NCI-H774 (cell line): ENCODE results near the gene BHLHA15.

Experiments
- DNase-seq: peaks from one replicate; lab custom pipeline; 2025; lab: John Stamatoyannopoulos, UW

The BHLHA15 gene

DNA sequence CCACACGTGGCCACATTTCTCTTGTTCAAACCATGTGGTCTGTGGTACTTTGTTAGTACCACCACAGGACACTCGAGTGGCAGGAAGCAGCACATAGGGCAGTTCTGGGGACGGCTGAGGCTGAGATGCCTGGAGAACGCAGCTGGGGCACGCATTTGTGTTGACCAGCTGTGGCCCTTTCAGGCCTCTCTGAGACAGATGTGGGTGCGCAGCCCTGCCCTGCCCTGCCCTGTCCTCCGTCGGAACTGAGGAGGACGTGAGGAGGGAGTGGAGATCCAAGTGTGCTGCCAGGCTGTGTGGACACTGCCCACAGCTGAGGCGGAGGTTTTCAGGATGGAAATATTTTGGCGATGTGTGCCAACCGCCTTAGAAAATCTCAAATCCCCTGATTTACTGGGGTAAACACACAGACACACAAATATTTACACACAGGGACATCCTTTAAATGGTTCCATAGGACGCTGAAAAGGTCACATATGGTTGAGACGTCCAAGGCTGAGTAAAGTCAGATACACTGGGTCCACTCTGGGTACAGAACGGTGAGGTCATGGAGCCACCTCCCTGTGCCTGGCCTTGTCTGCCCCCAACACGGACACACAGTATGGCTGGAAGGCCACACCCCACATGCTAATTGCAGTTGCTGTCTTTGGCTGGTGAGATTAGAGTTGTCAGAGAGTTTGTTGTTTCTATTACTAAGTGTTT, 14.8 kb downstream of the BHLHA15 start:
- no peak for DNase-seq

GRCh38 chr7:98227939-98228338, 16.7 kb downstream of the BHLHA15 start:
- no peak for DNase-seq

GRCh38 chr7:98228801-98229200, 17.6 kb downstream of the BHLHA15 start:
- DNase-seq: no peak

DNA sequence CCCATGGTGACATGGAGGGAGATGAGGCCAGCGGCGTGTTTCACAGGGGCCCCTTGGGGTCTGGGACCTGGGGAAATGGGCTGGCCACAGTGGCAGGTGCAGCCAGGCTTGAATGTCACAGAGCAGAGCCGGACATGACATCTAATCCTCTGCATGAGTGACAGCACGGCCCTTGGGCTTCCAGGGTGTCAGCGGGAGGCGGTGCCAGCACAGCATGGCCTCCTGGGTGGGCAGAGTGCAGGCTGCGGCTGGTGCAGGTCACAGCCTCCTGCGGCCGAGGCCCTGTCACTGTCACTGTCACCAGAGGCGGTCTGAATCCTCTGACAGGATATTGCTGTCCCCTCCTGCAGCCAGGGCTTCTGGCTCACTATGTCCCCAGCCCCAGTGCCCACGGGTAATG, 18.2 kb downstream of the BHLHA15 start:
- DNase-seq: no peak

- DNase-seq: no peak
Measured at GRCh38 chr7:98229991-98230745, 18.9 kb downstream of the BHLHA15 start.

- DNase-seq: no peak
Measured at GRCh38 chr7:98230746-98231471, 19.7 kb downstream of the BHLHA15 start.

- no peak for DNase-seq
Measured at GRCh38 chr7:98231493-98232262, 20.4 kb downstream of the BHLHA15 start.

DNA sequence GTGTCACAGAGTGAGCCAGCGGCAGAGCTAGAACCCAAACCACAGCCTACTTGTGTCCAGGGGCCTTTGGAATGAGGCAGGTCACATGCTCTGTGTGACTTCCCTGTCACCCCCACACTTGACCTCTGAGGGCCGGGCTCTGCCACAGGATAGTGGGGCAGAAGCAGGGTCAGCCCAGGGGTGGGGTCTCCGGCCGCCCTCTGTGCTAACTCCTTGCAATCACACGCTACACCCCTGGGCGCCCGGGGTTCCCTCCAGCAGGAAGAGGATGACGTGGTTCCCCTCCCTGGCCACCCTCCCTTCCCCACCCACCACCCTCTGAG, 21.0 kb downstream of the BHLHA15 start:
- DNase-seq: no peak

- no peak for DNase-seq
Measured at GRCh38 chr7:98232799-98233198, 21.6 kb downstream of the BHLHA15 start.

DNA sequence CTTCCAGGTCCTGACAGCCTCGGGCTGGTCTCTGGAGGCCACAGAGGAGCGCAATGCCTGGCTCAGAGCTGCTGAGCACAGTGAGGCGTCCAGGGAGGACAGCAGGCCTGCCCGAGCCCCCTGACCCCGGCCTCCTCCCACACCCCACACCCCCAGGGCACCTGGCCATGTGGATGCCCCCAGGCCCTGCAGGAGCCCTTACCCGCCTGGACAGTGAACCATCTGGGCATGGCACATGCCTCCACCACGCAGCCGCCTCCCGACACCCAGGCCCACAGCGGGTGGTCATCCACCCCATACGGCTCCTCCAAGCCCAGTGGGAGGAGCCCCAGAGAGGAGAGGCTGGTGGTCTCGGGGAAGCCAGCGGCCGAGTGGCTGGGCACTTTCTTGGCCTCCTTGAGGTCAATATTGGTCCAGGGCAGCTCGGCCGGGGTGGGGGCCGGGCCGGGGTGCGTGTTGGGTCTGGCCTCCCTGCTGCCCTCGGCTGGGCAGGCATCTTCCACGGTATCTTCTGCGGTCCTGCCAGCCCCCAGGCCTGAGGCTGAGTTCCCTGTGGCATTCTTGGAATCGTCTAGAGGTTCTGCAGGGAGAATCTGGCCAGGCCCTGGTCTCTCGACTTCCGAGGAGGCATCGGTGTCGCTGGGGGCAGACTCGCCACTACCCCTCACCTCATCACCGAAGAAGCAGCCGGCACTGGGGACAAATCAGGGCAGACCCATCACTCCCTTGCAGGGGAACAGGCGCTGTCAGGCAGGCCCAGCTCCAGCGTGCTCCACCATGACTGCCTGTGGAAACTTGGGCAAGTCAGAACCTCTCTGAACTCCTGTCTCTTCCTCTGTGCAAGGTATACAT, 22.2 kb downstream of the BHLHA15 start:
- no peak for DNase-seq

GRCh38 chr7:98234429-98235147, 23.3 kb downstream of the BHLHA15 start:
- DNase-seq: no peak

- DNase-seq: no peak
Measured at GRCh38 chr7:98235901-98236300, 24.7 kb downstream of the BHLHA15 start.

DNA sequence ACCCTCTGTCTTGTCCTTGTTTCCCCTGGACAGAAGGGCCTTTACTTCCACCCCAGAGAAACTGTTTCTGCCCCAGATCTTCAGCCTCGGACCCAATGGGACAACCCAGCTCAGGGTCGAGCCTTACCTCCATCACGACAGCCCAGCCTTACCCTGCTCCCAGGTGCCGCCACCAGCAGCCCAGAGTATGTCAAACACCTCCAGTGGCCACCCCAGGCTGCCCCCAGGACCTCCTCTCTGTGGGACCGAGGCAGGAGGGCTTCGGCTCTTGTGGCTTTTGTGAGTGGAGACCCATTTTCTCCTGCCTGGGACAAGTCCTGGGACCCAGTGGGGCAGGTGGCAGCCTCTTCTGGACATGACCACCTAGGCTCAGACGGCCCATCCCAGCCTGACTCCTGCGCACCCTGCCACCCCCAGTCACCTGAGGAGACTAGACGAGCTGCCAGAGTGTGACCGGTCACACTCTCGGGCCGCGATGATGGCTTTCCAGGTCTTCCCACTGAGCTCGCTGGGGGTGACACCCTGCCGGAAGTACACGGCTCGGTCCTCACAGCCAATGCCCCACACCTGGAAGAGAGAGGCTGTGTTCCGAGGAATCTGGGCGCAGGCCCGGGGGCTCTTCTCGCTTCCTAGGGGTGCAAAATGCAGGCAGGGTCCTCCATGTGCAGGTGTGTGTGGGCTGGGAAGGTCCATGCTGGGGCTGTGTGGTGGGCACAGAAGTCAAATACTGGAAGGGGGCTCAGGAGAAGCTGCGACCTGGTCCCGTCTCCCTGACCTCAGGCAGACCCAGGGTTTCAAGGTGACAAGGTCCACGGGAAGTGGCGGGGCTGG, 25.3 kb downstream of the BHLHA15 start:
- DNase-seq: no peak

GRCh38 chr7:98238076-98238475, 26.8 kb downstream of the BHLHA15 start:
- no peak for DNase-seq

DNA sequence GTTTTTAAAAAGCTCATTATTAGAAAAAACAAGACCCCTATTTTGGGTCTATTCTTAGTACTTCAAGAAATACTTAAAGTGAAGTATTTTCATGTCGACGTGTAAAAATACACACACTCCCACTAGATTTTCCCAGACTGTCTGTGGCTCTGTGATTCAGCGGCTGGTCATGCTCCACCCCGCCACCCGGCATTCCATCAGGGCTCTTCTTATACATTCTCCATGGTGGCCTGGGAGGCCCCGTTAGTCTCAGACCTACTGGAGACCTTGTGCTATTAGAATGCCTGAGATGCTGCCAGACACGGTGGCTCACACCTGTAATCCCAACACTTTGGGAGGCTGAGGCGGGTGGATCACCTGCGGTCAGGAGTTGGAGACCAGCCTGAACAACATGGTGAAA, 27.7 kb downstream of the BHLHA15 start:
- DNase-seq: no peak

DNA sequence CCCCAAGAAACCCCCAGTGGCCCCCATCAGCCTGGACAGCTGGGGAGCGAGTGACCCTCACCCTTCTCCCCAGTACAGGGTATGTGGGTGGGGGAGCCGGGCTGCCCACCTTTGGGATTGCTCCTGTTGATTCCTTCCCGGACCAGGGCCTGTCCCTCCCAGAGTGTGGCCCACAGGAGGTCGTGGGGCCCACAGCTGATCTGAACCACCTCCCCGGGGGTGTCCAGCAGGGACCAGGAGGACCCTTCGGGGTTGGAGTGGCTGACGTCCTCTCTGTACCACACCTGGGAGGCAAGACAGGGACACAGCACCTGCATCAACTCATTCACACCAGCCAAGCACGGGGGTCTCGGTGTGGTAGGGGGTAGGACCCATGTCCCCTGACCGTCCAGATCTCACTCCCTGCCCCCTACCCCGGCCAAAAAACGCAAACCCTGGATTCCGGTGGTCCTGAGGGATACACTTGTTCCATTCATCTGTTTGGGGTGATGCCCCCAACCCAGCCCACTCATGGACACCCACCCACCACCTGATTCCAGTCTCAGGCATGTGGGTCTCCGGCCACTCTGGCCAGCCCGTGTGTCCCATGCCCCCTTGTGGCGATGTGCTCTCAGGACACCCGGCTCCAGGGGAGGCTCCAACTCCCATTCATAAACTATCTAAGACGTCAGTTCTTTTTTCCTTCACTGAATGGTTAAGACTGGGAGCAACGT, 29.9 kb downstream of the BHLHA15 start:
- no peak for DNase-seq

GRCh38 chr7:98241674-98242241, 30.5 kb downstream of the BHLHA15 start:
- no peak for DNase-seq

DNA sequence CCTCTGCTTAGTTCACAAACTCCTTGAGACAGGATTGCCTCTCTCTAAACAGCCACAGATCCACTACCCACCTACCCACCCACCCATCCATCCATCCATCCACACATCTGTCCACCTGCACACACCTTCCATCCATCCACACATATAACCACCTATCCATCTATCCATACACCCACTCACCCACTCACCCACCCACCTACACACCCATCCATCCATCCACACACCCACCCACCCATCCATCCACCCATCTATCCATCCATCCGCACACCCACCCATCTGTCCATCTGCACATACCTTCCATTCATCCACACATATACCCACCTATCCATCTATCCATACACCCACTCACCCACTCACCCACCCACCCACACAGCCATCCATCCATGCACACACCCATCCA, 31.1 kb downstream of the BHLHA15 start:
- DNase-seq: no peak

DNA sequence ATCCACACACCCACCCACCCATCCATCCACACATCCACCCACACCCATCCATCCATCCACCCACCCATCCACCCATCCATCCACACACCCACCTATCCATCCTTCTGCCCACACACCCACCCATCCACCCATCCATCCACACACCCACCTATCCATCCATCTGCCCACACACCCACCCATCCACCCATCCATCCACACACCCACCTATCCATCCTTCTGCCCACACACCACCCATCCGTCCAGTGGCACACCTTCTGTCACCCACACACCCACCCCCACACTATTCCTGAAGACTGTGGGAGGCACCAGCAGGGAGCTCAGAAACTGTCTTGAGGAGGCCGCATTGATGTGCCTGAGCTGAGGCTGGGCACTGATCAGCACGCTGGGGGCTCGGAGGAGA, 31.7 kb downstream of the BHLHA15 start:
- DNase-seq: no peak
